CD8-positive, alpha-beta memory T cell (primary cell): ENCODE measurements around the gene CD300A. TPM values are rescaled to one million over a fixed set of nuclear protein-coding genes. Genes with fewer than 3 reads are reported as not detected.
"Not testable (repeated sequence)": the region's sequence is repeated elsewhere in the genome, so short reads cannot be mapped to it uniquely, and the experiment has no call there.

Experiments used
- CTCF ChIA-PET: fragments of 350-600 bp; sonication (Branson Sonifier 250); formaldehyde crosslinking; loops from one replicate; lab custom pipeline; 2021; ENCODE audit warnings: antibody characterized with exemption; lab: Charles Lee
- POLR2A ChIA-PET: fragments of 350-600 bp; sonication (Branson Sonifier 250); formaldehyde crosslinking; loops from one replicate; lab custom pipeline; 2021; ENCODE audit warnings: antibody characterized with exemption; lab: Charles Lee
- DNase-seq, 5 donors: peaks; one replicate each; pipeline versions ENCODE4 v3.0.0 to v3.0.0-alpha.2; 2020 to 2022; ENCODE audit warnings: mixed read lengths in 1 of 5
- H3K27ac ChIP-seq: one replicate; pipeline ENCODE4 v1.7.0; 2013; ENCODE audit warnings: low read depth, mild to moderate bottlenecking, low read length, moderate library complexity
- H3K27me3 ChIP-seq: 2 replicates; pipeline ENCODE4 v1.7.0; 2013; ENCODE audit warnings: low read length, mild to moderate bottlenecking; ENCODE audit not compliant: insufficient read depth, poor library complexity, severe bottlenecking
- H3K36me3 ChIP-seq: 2 replicates; pipeline ENCODE4 v1.7.0; 2013; ENCODE audit warnings: mild to moderate bottlenecking, low read length, moderate library complexity; ENCODE audit not compliant: insufficient read depth
- H3K4me1 ChIP-seq: 2 replicates; pipeline ENCODE4 v1.7.0; 2013; ENCODE audit warnings: mild to moderate bottlenecking, low read length, moderate library complexity; ENCODE audit not compliant: insufficient read depth
- H3K4me3 ChIP-seq: 2 replicates; pipeline ENCODE4 v1.7.0; 2013; ENCODE audit warnings: mild to moderate bottlenecking, low read length
- H3K9me3 ChIP-seq: 2 replicates; pipeline ENCODE4 v1.7.0; 2013; ENCODE audit warnings: mild to moderate bottlenecking, low read length
- H3K27ac Mint-ChIP-seq, 8 donors: one replicate each; pipeline ENCODE4 v1.8.0; 2020 to 2021; ENCODE audit warnings: mixed read lengths in 8 of 8, mild to moderate bottlenecking in 6 of 8, inconsistent platforms in 3 of 8, moderate library complexity in 3 of 8
- H3K27me3 Mint-ChIP-seq, 2 donors: one replicate each; pipeline ENCODE4 v1.8.0; 2020 to 2021; ENCODE audit warnings: mixed read lengths in 2 of 2, mild to moderate bottlenecking in 1 of 2, moderate library complexity in 1 of 2
- H3K36me3 Mint-ChIP-seq, 3 donors: one replicate each; pipeline ENCODE4 v1.8.0; 2020 to 2021; ENCODE audit warnings: mixed read lengths in 3 of 3, inconsistent platforms in 1 of 3, mild to moderate bottlenecking in 1 of 3
- H3K4me1 Mint-ChIP-seq, 3 donors: one replicate each; pipeline ENCODE4 v1.8.0; 2020 to 2021; ENCODE audit warnings: mixed read lengths in 3 of 3, inconsistent platforms in 1 of 3, mild to moderate bottlenecking in 1 of 3
- H3K4me3 Mint-ChIP-seq, 7 donors: one replicate each; pipeline ENCODE4 v1.8.0; 2020 to 2021; ENCODE audit warnings: mixed read lengths in 7 of 7, mild to moderate bottlenecking in 6 of 7, moderate library complexity in 4 of 7, inconsistent platforms in 2 of 7
- H3K9me3 Mint-ChIP-seq, 5 donors: one replicate each; pipeline ENCODE4 v1.8.0; 2020 to 2022; ENCODE audit warnings: mixed read lengths in 5 of 5, mild to moderate bottlenecking in 3 of 5, moderate library complexity in 2 of 5, inconsistent platforms in 1 of 5
- polyA plus RNA-seq: library from polyadenylated mRNA; unstranded; fragments of 300-500 nt; fragmentation: Illumina TruSeq; gene quantifications from one replicate; pipeline ENCODE4 v1.2.3, GENCODE V29; 2021
- total RNA-seq, 2 experiments: library from RNA; stranded (reverse); gene quantifications; one replicate each; pipeline ENCODE4 v1.2.3, GENCODE V29; 2021

CD300A gene
- total and polyA plus RNA-seq, 3 experiments from 2014 or later, result 3.1 to 121 (median 3.8) TPM

DNA sequence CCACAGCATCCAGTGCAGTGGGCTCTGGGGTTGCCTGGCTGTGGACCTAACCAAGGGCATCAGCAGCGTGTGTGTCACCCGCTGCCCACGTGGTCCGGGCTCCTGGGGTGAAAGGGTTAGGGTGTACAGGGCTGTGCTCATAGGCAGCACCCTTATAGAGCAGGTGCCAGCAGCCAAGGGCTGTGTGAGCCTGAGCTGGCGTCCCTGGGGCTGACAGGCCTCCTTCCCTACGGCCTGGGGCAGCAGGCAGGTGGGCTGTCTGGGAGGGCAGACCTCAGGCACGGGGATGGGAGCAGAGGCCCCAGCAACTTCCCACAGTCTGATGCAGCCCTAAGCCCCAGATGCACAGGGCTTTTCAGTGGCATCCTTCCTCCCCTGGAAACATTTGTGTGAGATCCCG lies 13.9 kb downstream of the CD300A start:
- Histone ChIP-seq H3K27ac (no peak overlapping the region), H3K36me3 (peaks cover 7% of the 10 kb centered on the region), H3K4me1 (peaks cover 39% of the 10 kb centered on the region), H3K9me3 (peaks cover 7% of the 10 kb centered on the region), H3K27me3 (no peaks in the 10 kb centered on the region), H3K4me3 (no peak overlapping the region)
- Mint-ChIP-seq H3K27me3 (peaks cover 0 to 2% of the 10 kb centered on the region in 2 donors), H3K4me1 (peaks cover 60 to 64% (median 62%) of the 10 kb centered on the region in 3 donors), H3K4me3 (peak overlapping the region in 1 of 7 donors; percentile 28), H3K36me3 (peaks cover 3 to 61% (median 12%) of the 10 kb centered on the region in 3 donors), H3K27ac (peak overlapping the region in 7 of 8 donors; percentile 34 to 94 (median 82)), H3K9me3 (peaks cover 0 to 7% (median 2%) of the 10 kb centered on the region in 5 donors)
- DNase-seq, result no peak
- CTCF ChIA-PET, result interaction anchor here (1.1 to 9.1 kb wide), 5 partner anchors 7 to 112 kb away, joined by 3 to 57 read pairs (median 5); partner anchors contain the start of gene GPR142
- POLR2A ChIA-PET, result interaction anchor here (0.5 kb wide), 1 partner anchor 24 kb away, joined by 6 read pairs; no protein-coding TSS in a partner anchor

DNA sequence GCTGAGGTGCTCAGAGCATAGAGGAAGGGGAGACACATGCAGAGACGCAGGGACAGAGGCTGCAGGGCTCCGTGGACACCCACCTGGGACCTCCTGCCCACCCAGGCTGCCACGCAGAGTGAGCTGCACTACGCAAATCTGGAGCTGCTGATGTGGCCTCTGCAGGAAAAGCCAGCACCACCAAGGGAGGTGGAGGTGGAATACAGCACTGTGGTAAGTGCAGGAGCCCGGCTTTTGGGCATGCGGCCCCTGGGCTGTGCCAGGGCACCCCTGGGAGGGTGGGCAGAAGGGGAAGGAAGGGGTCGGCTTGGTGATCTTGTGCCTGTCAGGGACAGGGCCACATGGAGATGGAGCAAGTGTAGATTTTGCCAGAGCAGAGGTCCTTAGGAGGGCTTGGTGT lies 15.2 kb downstream of the CD300A start:
- Histone ChIP-seq H3K4me3 (no peak overlapping the region), H3K27ac (no peak overlapping the region), H3K27me3 (no peaks in the 10 kb centered on the region), H3K36me3 (no peaks in the 10 kb centered on the region), H3K9me3 (no peaks in the 10 kb centered on the region), H3K4me1 (peaks cover 34% of the 10 kb centered on the region)
- H3K4me1 Mint-ChIP-seq, result peaks cover 52 to 55% (median 53%) of the 10 kb centered on the region in 3 donors
- ChIA-PET CTCF (interaction anchor here (1.8 to 9.1 kb wide), 2 partner anchors 10 to 25 kb away, joined by 5 to 57 read pairs; no protein-coding TSS in a partner anchor), POLR2A (no interaction called here)
- H3K36me3 Mint-ChIP-seq, result peaks cover 0 to 58% (median 7%) of the 10 kb centered on the region in 3 donors
- no peak overlapping the region for H3K4me3 Mint-ChIP-seq
- peaks cover 0 to under 1% (median 0%) of the 10 kb centered on the region in 5 donors for H3K9me3 Mint-ChIP-seq
- peak overlapping the region in 4 of 8 donors; percentile 27 to 94 (median 66) for H3K27ac Mint-ChIP-seq
- no peak for DNase-seq
- peaks cover 0 to 2% of the 10 kb centered on the region in 2 donors for H3K27me3 Mint-ChIP-seq

DNA sequence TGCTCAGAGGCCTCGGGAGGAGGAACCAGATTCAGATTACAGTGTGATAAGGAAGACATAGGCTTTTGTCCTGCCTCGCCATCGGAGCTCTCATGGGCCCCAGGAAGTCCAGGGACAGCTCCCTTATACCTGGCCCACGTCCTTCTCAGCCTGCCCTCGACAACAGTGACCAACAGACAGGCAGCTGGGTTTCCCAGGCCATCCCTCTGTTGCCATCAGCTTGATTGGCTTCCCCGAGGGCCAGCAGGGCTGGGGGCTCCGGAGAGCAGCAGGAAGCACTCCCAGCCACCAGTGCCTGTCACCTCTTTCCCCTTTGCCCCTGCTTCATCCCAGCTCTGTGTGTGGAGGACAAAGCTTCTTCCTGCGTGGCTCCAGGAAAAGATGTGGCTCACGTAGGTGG lies 17.6 kb downstream of the CD300A start:
- POLR2A ChIA-PET, result interaction anchor here (0.6 kb wide), 1 partner anchor 105 kb away, joined by 3 read pairs; no protein-coding TSS in a partner anchor
- H3K4me1 ChIP-seq, result peaks cover 16% of the 10 kb centered on the region
- no peak overlapping the region for H3K4me3 ChIP-seq
- H3K27ac ChIP-seq, result no peak overlapping the region
- H3K27me3 Mint-ChIP-seq, result peaks cover 0 to 2% of the 10 kb centered on the region in 2 donors
- H3K4me1 Mint-ChIP-seq, result peaks cover 40 to 43% (median 42%) of the 10 kb centered on the region in 3 donors
- peak overlapping the region in 4 of 8 donors; percentile 65 to 94 (median 70) for H3K27ac Mint-ChIP-seq
- DNase-seq, result no peak
- H3K9me3 Mint-ChIP-seq, result no peaks in the 10 kb centered on the region
- CTCF ChIA-PET, result interaction anchor here (1.1 to 9.1 kb wide), 4 partner anchors 9 to 116 kb away, joined by 3 to 57 read pairs (median 6); partner anchors contain the start of gene GPR142
- no peaks in the 10 kb centered on the region for H3K36me3 ChIP-seq
- peaks cover 0 to 52% (median 4%) of the 10 kb centered on the region in 3 donors for H3K36me3 Mint-ChIP-seq
- H3K9me3 ChIP-seq, result no peaks in the 10 kb centered on the region
- H3K4me3 Mint-ChIP-seq, result no peak overlapping the region
- H3K27me3 ChIP-seq, result no peaks in the 10 kb centered on the region

DNA sequence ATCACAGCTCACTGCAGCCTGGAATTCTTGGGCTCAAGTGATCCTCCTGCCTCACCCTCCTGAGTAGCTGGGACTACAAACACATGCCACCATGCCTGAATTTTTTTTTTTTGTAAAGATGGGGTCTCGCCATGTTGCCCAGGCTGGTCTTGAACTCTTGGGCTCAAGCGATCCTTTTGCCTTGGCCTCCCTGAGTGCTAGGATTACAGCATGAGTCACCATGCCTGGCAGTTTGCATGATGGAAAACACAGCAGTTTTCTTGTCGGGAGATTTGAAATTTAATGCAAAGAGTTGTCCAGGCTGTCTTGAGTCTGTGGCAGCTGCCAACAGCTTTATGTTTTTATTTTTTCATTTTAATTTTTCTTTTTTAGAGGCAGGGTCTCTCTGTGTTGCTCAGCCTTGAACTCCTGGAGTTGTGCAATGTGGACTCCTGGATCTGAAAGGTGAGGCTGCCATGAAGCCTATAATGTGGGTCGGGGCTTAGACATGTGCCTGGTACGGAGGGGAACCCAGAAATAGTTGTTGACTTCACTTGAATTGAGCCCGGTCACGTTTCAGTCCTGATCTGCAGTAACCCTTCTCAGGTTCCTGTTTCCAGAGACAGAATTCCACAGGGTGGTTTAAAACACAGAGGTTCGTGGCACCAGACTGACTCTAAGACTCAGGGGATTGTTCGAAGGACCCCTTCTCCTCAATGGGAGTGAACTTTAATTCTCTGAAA lies 18.7 kb downstream of the CD300A start:
- Histone ChIP-seq H3K4me3 (no peak overlapping the region), H3K36me3 (no peaks in the 10 kb centered on the region), H3K4me1 (peaks cover 5% of the 10 kb centered on the region), H3K27me3 (no peaks in the 10 kb centered on the region), H3K9me3 (no peaks in the 10 kb centered on the region), H3K27ac (no peak overlapping the region)
- H3K9me3 Mint-ChIP-seq, result no peaks in the 10 kb centered on the region
- peaks cover 38 to 42% (median 40%) of the 10 kb centered on the region in 3 donors for H3K4me1 Mint-ChIP-seq
- POLR2A ChIA-PET, result no interaction called here
- DNase-seq, result no peak
- H3K36me3 Mint-ChIP-seq, result peaks cover 0 to 48% (median 6%) of the 10 kb centered on the region in 3 donors
- CTCF ChIA-PET, result interaction anchor here (1.1 kb wide), 1 partner anchor 28 kb away, joined by 3 read pairs; no protein-coding TSS in a partner anchor
- no peaks in the 10 kb centered on the region for H3K27me3 Mint-ChIP-seq
- H3K27ac Mint-ChIP-seq, result peak overlapping the region in 3 of 8 donors; percentile 37 to 78 (median 64)
- no peak overlapping the region for H3K4me3 Mint-ChIP-seq

DNA sequence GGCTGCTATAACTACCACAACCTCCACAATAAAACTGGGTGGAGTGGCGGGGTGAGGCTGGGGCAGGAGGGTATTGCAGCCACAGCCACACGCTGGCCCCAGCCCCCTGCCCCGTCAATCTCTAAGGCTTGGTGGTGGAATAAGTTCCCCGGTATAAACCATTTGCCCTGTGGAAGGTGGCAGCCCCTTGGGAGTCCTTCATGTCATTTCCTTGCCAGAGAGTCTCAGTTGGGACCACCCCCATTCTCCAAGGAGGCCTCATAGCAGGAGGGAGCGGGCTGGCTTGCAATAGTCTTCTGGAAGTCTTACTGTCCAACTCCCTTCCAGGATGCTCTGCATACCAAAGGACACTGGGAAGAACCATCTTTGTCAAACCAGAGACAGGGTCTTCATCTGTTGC lies 19.4 kb downstream of the CD300A start:
- POLR2A ChIA-PET, result no interaction called here
- CTCF ChIA-PET, result no interaction called here
- Mint-ChIP-seq H3K4me1 (peaks cover 33 to 36% (median 34%) of the 10 kb centered on the region in 3 donors), H3K9me3 (no peaks in the 10 kb centered on the region), H3K27me3 (no peaks in the 10 kb centered on the region), H3K4me3 (no peak overlapping the region), H3K27ac (peak overlapping the region in 1 of 8 donors; percentile 70), H3K36me3 (peaks cover 0 to 48% (median 6%) of the 10 kb centered on the region in 3 donors)
- no peaks in the 10 kb centered on the region for H3K4me1 ChIP-seq
- no peak overlapping the region for H3K4me3 ChIP-seq
- DNase-seq, result no peak
- no peak overlapping the region for H3K27ac ChIP-seq
- no peaks in the 10 kb centered on the region for H3K27me3 ChIP-seq
- no peaks in the 10 kb centered on the region for H3K9me3 ChIP-seq
- H3K36me3 ChIP-seq, result no peaks in the 10 kb centered on the region

DNA sequence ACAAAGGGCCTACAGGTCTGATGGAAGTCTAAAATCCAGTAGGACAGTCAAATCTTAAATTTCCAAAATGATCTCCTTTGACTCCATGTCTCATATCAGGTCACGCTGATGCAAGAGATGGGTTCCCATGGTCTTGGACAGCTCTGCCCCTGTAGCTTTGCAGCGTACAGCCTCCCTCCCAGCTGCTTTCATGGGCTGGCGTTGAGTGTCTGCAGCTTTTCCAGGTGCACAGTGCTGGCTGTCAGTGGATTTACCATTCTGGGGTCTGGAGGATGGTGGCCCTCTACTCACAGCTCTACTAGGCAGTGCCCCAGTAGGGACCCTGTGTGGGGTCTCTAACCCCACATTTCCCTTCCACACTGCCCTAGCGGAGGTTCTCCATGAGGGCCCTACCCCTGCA lies 21.8 kb downstream of the CD300A start:
- not testable (repeated sequence) for H3K4me3 Mint-ChIP-seq, H3K9me3 ChIP-seq
- H3K36me3 Mint-ChIP-seq, result peaks cover 0 to 30% (median 6%) of the 10 kb centered on the region in 3 donors

DNA sequence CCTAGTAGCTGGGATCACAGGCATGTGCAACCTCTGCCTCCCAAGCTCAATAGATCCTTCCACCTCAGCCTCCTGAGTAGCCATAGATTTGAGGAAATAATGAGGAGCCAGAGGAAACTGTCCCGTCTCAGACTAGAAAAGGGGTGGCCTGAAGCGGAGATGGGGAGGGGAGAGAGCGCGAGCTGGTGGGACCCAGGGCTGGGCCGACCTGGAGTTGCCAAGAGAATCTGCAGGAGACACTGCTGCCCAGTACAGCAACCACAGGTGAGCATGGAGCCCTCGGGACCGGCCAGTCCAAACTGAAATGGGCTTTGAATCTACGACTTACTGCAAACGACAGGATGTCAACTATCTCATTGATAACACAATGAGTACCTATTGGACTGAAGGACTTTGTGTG lies 24.3 kb downstream of the CD300A start:
- H3K4me1 Mint-ChIP-seq, result peaks cover 30 to 35% (median 32%) of the 10 kb centered on the region in 3 donors
- no peak overlapping the region for H3K4me3 Mint-ChIP-seq
- Histone ChIP-seq H3K4me3 (no peak overlapping the region), H3K4me1 (no peaks in the 10 kb centered on the region), H3K27ac (no peak overlapping the region), H3K36me3 (no peaks in the 10 kb centered on the region), H3K27me3 (no peaks in the 10 kb centered on the region), H3K9me3 (no peaks in the 10 kb centered on the region)
- H3K27ac Mint-ChIP-seq, result peak overlapping the region in 2 of 8 donors; percentile 14 to 80
- ChIA-PET POLR2A (no interaction called here), CTCF (interaction anchor here (1.4 to 5.8 kb wide), 4 partner anchors 33 to 122 kb away, joined by 7 to 44 read pairs (median 28); no protein-coding TSS in a partner anchor)
- H3K36me3 Mint-ChIP-seq, result peaks cover 0 to 15% (median 6%) of the 10 kb centered on the region in 3 donors
- DNase-seq, result no peak
- no peaks in the 10 kb centered on the region for H3K9me3 Mint-ChIP-seq
- no peaks in the 10 kb centered on the region for H3K27me3 Mint-ChIP-seq

More for the DNA sequence above, 21.8 kb downstream of the CD300A start:
- H3K4me3 ChIP-seq, H3K27ac ChIP-seq, H3K9me3 Mint-ChIP-seq, H3K4me1 ChIP-seq, H3K27me3 Mint-ChIP-seq, H3K36me3 ChIP-seq, DNase-seq, POLR2A ChIA-PET, H3K27me3 ChIP-seq: not testable (repeated sequence)
- peak overlapping the region in 2 of 8 donors; percentile 20 to 89 for H3K27ac Mint-ChIP-seq
- CTCF ChIA-PET, result interaction anchor here (1.0 kb wide), 1 partner anchor 109 kb away, joined by 5 read pairs; no protein-coding TSS in a partner anchor
- peaks cover 28 to 33% (median 31%) of the 10 kb centered on the region in 3 donors for H3K4me1 Mint-ChIP-seq
